ENCODE data around the gene CCDC30. TPM values are rescaled to one million over a fixed set of nuclear protein-coding genes. Genes with fewer than 3 reads are reported as not detected.
"Not testable (repeated sequence)": the region's sequence is repeated elsewhere in the genome, so short reads cannot be mapped to it uniquely, and the experiment has no call there.

CCDC30 gene
- total RNA-seq, 4 donors from 2014 or later, result 0.99 to 4.1 (median 1.7) TPM

DNA sequence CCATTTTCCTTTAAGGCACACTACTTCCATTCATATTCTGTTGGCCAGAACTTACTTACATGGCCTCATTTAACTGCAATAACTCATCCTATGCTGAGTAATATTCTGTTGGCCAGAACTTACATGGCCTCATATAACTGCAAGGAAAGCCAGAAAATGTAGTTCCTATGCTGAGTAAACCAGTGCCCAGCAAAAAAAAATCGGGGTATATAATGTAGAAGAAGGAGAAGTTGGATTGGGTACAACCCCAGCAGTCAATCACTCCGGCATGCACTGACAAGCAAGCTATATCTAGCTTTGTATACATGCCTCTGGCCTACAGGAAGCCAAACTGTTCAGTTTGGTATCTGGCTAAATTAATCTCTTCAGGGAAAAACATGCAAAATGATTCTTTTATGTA, 155.8 kb downstream of the CCDC30 start:
- Histone ChIP-seq H3K27ac (replicated peaks in 1 of 4) (no peak overlapping the region), H3K36me3 (no peaks in the 10 kb centered on the region), H3K4me1 (peaks cover 0 to 9% (median 3%) of the 10 kb centered on the region in 4 donors), H3K4me3 (no peak overlapping the region), H3K27me3 (no peaks in the 10 kb centered on the region), H3K9me3 (no peaks in the 10 kb centered on the region)
- DNase-seq (ENCODE audit: extremely low spot score), result no peak
- no peak for TF ChIP-seq POLR2AphosphoS5 (IDR thresholded peaks at IDR 0.05)
- no peak for TF ChIP-seq CTCF (IDR thresholded peaks at IDR 0.05)
- TF ChIP-seq EP300 (IDR thresholded peaks at IDR 0.05), result no peak
- no peak for TF ChIP-seq POLR2A (IDR thresholded peaks at IDR 0.05; ENCODE audit: low read depth)
- intact Hi-C loops (cut with DNase I), result no loop called here
- 39% methylated on average over 2 of the region's 2 CpGs for WGBS

GRCh38 chr1:42620307-42620706, 157.2 kb downstream of the CCDC30 start:
- no peak for DNase-seq (ENCODE audit: extremely low spot score)
- Histone ChIP-seq H3K4me3 (no peak overlapping the region), H3K36me3 (no peaks in the 10 kb centered on the region), H3K27me3 (no peaks in the 10 kb centered on the region), H3K4me1 (peaks cover 0 to 9% (median 3%) of the 10 kb centered on the region in 4 donors), H3K9me3 (no peaks in the 10 kb centered on the region), H3K27ac (replicated peaks in 1 of 4) (no peak overlapping the region)
- TF ChIP-seq EP300 (IDR thresholded peaks at IDR 0.05), result no peak
- TF ChIP-seq POLR2A (IDR thresholded peaks at IDR 0.05; ENCODE audit: low read depth), result no peak
- intact Hi-C loops (cut with DNase I), result no loop called here
- WGBS, result 60% methylated on average over 2 of the region's 2 CpGs

- 93% methylated on average over 4 of the region's 4 CpGs for WGBS
- H3K27ac ChIP-seq (replicated peaks in 1 of 4); H3K4me1 ChIP-seq; H3K36me3 ChIP-seq; DNase-seq (ENCODE audit: extremely low spot score); H3K9me3 ChIP-seq; intact Hi-C loops (cut with DNase I); H3K4me3 ChIP-seq; H3K27me3 ChIP-seq: not testable (repeated sequence)
These were observed 158.1 kb downstream of the CCDC30 start for GRCh38 chr1:42621180-42621579.

DNA sequence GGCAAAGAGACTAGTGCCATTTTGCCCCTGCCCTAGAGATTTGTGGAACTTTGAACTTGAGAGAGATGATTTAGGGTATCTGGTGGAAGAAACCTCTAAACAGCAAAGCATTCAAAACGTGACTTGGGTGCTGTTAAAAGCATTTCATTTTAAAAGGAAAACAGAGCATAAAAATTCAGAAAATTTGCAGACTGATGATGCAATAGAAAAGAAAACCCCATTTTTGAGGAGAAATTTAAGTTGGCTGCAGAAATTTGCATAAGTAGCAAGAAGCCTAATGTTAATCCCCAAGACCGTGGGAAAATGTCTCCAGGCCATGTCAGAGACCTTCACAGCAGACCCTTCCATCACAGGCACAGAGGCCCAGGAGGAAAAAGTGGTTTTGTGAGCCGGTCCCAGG, 164.1 kb downstream of the CCDC30 start:
- WGBS, result 91% methylated on average over 2 of the region's 3 CpGs
- H3K36me3 ChIP-seq; H3K27me3 ChIP-seq; H3K4me1 ChIP-seq; H3K9me3 ChIP-seq; H3K27ac ChIP-seq (replicated peaks in 1 of 4); DNase-seq (ENCODE audit: extremely low spot score); intact Hi-C loops (cut with DNase I); H3K4me3 ChIP-seq: not testable (repeated sequence)

DNA sequence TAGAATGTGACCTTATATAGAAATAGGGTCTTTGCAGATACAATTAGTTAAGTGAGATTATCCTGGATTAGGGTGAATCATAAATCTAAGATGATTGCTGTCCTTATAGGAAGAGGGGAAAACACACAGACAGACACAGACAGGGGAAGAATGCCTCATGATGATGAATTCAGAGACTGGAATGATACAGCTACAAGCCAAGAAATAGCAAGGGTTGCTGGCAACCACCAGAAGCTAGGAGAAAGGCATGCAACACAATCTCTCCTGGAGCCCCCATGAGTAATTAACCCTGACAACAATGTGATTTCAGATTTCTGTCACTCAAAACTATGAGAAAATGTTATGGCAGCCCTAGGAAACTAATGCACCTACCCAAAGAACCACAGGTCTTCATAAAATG, 176.0 kb downstream of the CCDC30 start:
- intact Hi-C loops (cut with DNase I), result no loop called here
- H3K9me3 ChIP-seq, result no peaks in the 10 kb centered on the region

GRCh38 chr1:42646056-42646455, 183.0 kb downstream of the CCDC30 start:
- 80% methylated on average over 2 of the region's 2 CpGs for WGBS
- Histone ChIP-seq H3K27ac (replicated peaks in 1 of 4) (no peak overlapping the region), H3K9me3 (no peaks in the 10 kb centered on the region), H3K36me3 (peaks cover 0 to 23% (median 5%) of the 10 kb centered on the region in 4 donors), H3K4me3 (no peak overlapping the region), H3K4me1 (no peaks in the 10 kb centered on the region), H3K27me3 (no peaks in the 10 kb centered on the region)
- intact Hi-C loops (cut with DNase I), result no loop called here
- no peak for DNase-seq (ENCODE audit: extremely low spot score)
- no peak for TF ChIP-seq POLR2A (IDR thresholded peaks at IDR 0.05; ENCODE audit: low read depth)
- TF ChIP-seq CTCF (IDR thresholded peaks at IDR 0.05), result no peak
- TF ChIP-seq POLR2AphosphoS5 (IDR thresholded peaks at IDR 0.05), result no peak
- no peak for TF ChIP-seq EP300 (IDR thresholded peaks at IDR 0.05)

More for the DNA sequence above, 176.0 kb downstream of the CCDC30 start:
- Histone ChIP-seq H3K27me3 (no peaks in the 10 kb centered on the region), H3K36me3 (peaks cover 0 to 6% (median 0%) of the 10 kb centered on the region in 4 donors), H3K4me1 (no peaks in the 10 kb centered on the region), H3K4me3 (no peak overlapping the region), H3K27ac (replicated peaks in 1 of 4) (no peak overlapping the region)
- no peak for DNase-seq (ENCODE audit: extremely low spot score)
- TF ChIP-seq CTCF (IDR thresholded peaks at IDR 0.05), result no peak
- no peak for TF ChIP-seq EP300 (IDR thresholded peaks at IDR 0.05)
- TF ChIP-seq POLR2AphosphoS5 (IDR thresholded peaks at IDR 0.05), result no peak

Measured in esophagus muscularis mucosa (tissue), 4 donors.